ENCODE measurements around the gene PSME3. TPM values are rescaled to one million over a fixed set of nuclear protein-coding genes. Genes with fewer than 3 reads are reported as not detected.

PSME3 gene
- total and polyA plus RNA-seq, 3 donors from 2014 or later: 79.7 to 135 (median 92.1) TPM

DNA sequence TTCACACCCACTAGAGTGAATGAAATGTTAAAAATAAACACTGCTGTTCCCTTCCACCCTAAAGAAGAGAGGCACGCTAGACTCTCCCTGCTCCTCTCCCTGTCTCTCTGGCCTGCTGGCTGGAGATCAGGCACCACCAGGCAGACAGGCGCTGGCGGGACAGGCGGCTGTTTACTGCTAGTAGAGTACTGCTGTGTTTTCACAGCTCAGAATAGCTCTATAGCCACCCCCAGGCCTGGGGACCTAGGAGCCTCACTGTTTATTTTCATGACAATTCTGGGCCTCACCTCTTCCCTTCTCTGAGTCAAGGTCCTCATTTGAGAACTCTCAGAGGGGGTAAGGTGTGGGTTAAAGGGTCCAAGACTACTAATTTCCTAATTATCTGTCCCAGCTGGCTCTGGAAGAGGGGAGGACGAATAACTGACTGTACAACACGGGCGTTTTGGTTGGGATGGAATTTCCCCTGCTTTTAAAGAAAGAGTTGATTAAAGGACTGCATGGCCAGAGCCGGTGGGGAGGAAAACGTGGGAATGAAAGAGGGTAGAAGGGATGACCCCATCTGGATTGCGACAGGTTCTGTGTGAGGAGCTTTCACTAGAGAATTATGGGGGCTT is 58.4 kb downstream of the PSME3 start:
- H3K36me3 ChIP-seq (ENCODE audit: low read depth, missing control alignments): no peaks in the 10 kb centered on the region
- peak overlapping the region; percentile 82 for H3K27ac ChIP-seq
- 51 to 55% methylated on average over 10 of the region's 10 CpGs for WGBS, 2 donors
- H3K4me3 ChIP-seq: no peak overlapping the region
- H3K4me1 ChIP-seq: peaks cover 4% of the 10 kb centered on the region
- DNase-seq: peak; percentile 65
- no peaks in the 10 kb centered on the region for H3K9me3 ChIP-seq
- intact Hi-C loops (cut with DNase I; ENCODE audit: low total_unique reads): no loop called here
- H3K27me3 ChIP-seq: no peaks in the 10 kb centered on the region
- TF ChIP-seq, protein P1, sequence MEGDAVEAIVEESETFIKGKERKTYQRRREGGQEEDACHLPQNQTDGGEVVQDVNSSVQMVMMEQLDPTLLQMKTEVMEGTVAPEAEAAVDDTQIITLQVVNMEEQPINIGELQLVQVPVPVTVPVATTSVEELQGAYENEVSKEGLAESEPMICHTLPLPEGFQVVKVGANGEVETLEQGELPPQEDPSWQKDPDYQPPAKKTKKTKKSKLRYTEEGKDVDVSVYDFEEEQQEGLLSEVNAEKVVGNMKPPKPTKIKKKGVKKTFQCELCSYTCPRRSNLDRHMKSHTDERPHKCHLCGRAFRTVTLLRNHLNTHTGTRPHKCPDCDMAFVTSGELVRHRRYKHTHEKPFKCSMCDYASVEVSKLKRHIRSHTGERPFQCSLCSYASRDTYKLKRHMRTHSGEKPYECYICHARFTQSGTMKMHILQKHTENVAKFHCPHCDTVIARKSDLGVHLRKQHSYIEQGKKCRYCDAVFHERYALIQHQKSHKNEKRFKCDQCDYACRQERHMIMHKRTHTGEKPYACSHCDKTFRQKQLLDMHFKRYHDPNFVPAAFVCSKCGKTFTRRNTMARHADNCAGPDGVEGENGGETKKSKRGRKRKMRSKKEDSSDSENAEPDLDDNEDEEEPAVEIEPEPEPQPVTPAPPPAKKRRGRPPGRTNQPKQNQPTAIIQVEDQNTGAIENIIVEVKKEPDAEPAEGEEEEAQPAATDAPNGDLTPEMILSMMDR (IDR thresholded peaks at IDR 0.05): no peak
- no peak for TF ChIP-seq POLR2A (IDR thresholded peaks at IDR 0.05)

DNA sequence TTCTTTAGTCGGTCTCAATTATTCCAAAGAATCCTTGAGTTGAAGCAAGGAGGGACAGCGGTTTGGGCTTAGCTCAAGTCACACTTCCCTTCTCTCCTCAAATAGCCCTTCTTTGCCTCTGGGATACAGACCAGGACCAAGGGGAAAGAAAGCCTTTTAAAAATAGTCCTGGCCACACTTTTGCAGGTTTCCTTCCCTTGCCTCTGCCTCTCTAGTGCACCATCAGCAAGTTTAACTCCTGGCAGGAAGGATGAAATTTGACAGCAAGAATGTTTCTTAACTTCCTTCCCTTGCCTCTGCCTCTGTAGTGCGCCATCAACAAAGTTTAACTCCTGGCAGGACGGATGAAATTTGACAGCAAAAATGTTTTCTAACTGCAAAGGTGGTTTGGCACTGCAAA is 60.2 kb downstream of the PSME3 start:
- no peak for DNase-seq
- Histone ChIP-seq H3K27ac (no peak overlapping the region), H3K4me3 (no peak overlapping the region), H3K36me3 (ENCODE audit: low read depth, missing control alignments) (no peaks in the 10 kb centered on the region), H3K4me1 (peaks cover 4% of the 10 kb centered on the region), H3K9me3 (no peaks in the 10 kb centered on the region), H3K27me3 (no peaks in the 10 kb centered on the region)
- intact Hi-C loops (cut with DNase I; ENCODE audit: low total_unique reads): no loop called here
- TF ChIP-seq POLR2A (IDR thresholded peaks at IDR 0.05): no peak
- TF ChIP-seq, protein P1 (IDR thresholded peaks at IDR 0.05): no peak
- WGBS, 2 donors: 49 to 50% methylated on average over 4 of the region's 4 CpGs

Small RNA genes within 50 kb of the gene (microRNA-seq; reads per million reads assigned to microRNA genes)
- 0 reads per million in 2 donors for gene MIR6781 (ENCODE audit: borderline number of aligned reads in 2 of 2, borderline replicate concordance in 1 of 2)

Small RNA genes within 50 kb of the gene (small RNA-seq; reads per million reads assigned to genes)
- 0 reads per million in 2 donors for gene MIR6781
- 0 reads per million in 2 donors for gene RNU6-287P

Other genes with a start within 250 kb of the PSME3 start
- 100 to 1,000 TPM; 140 to 154 TPM for gene RETREG3, start 224.0 kb upstream of the PSME3 start, total RNA-seq
- 62.3 TPM for gene RETREG3, start 224.0 kb upstream of the PSME3 start, polyA plus RNA-seq (ENCODE audit: insufficient read depth, low read depth, low replicate concordance)
- gene TUBG1, start 223.7 kb upstream of the PSME3 start, total RNA-seq: 100 to 1,000 TPM; 209 to 265 TPM
- 411 TPM for gene TUBG1, start 223.7 kb upstream of the PSME3 start, polyA plus RNA-seq (ENCODE audit: insufficient read depth, low read depth, low replicate concordance)
- 10 to 100 TPM; 50.4 to 57.5 TPM for gene TUBG2, start 174.1 kb upstream of the PSME3 start, total RNA-seq
- gene TUBG2, start 174.1 kb upstream of the PSME3 start, polyA plus RNA-seq (ENCODE audit: insufficient read depth, low read depth, low replicate concordance): 30.6 TPM
- gene PLEKHH3, start 156.4 kb upstream of the PSME3 start, total RNA-seq: 10 to 100 TPM; 65.8 to 67.3 TPM
- gene PLEKHH3, start 156.4 kb upstream of the PSME3 start, polyA plus RNA-seq (ENCODE audit: insufficient read depth, low read depth, low replicate concordance): 42.8 TPM
- 10 to 100 TPM in 1 of 2 donors, 1 to 10 TPM in 1; 9.8 to 14.3 TPM for gene CCR10, start 151.6 kb upstream of the PSME3 start, total RNA-seq
- gene CCR10, start 151.6 kb upstream of the PSME3 start, polyA plus RNA-seq (ENCODE audit: insufficient read depth, low read depth, low replicate concordance): 2.9 TPM
- gene CNTNAP1, start 150.9 kb upstream of the PSME3 start, total RNA-seq: 10 to 100 TPM in 1 of 2 donors, 1 to 10 TPM in 1; 9.0 to 10.3 TPM
- gene CNTNAP1, start 150.9 kb upstream of the PSME3 start, polyA plus RNA-seq (ENCODE audit: insufficient read depth, low read depth, low replicate concordance): 6.0 TPM
- gene EZH1, start 88.4 kb upstream of the PSME3 start, total RNA-seq: 10 to 100 TPM; 53.7 to 59.4 TPM
- gene EZH1, start 88.4 kb upstream of the PSME3 start, polyA plus RNA-seq (ENCODE audit: insufficient read depth, low read depth, low replicate concordance): 28.1 TPM
- 10 to 100 TPM in 1 of 2 donors, 1 to 10 TPM in 1; 6.9 to 14.6 TPM for gene RAMP2, start 72.2 kb upstream of the PSME3 start, total RNA-seq
- gene RAMP2, start 72.2 kb upstream of the PSME3 start, polyA plus RNA-seq (ENCODE audit: insufficient read depth, low read depth, low replicate concordance): 38.2 TPM
- gene VPS25, start 59.9 kb upstream of the PSME3 start, total RNA-seq: 10 to 100 TPM; 48.3 to 51.8 TPM
- 64.1 TPM for gene VPS25, start 59.9 kb upstream of the PSME3 start, polyA plus RNA-seq (ENCODE audit: insufficient read depth, low read depth, low replicate concordance)
- gene WNK4, start 52.8 kb upstream of the PSME3 start, total RNA-seq: 1 to 10 TPM; 1.4 to 2.3 TPM
- gene WNK4, start 52.8 kb upstream of the PSME3 start, polyA plus RNA-seq (ENCODE audit: insufficient read depth, low read depth, low replicate concordance): 2.8 TPM
- 10 to 100 TPM; 43.0 to 49.2 TPM for gene COA3, start 34.7 kb upstream of the PSME3 start, total RNA-seq
- 52.7 TPM for gene COA3, start 34.7 kb upstream of the PSME3 start, polyA plus RNA-seq (ENCODE audit: insufficient read depth, low read depth, low replicate concordance)
- gene CNTD1, start 34.5 kb upstream of the PSME3 start, total RNA-seq: 10 to 100 TPM; 21.2 to 49.1 TPM
- 114 TPM for gene CNTD1, start 34.5 kb upstream of the PSME3 start, polyA plus RNA-seq (ENCODE audit: insufficient read depth, low read depth, low replicate concordance)
- gene BECN1, start 9.1 kb upstream of the PSME3 start, total RNA-seq: 100 to 1,000 TPM; 100 to 111 TPM
- 74.2 TPM for gene BECN1, start 9.1 kb upstream of the PSME3 start, polyA plus RNA-seq (ENCODE audit: insufficient read depth, low read depth, low replicate concordance)
- gene AOC2, start 11.2 kb downstream of the PSME3 start, total RNA-seq: 10 to 100 TPM; 10.3 to 14.6 TPM
- 5.7 TPM for gene AOC2, start 11.2 kb downstream of the PSME3 start, polyA plus RNA-seq (ENCODE audit: insufficient read depth, low read depth, low replicate concordance)
- gene AOC3, start 17.8 kb downstream of the PSME3 start, total RNA-seq: 10 to 100 TPM; 14.3 to 14.8 TPM
- 46.4 TPM for gene AOC3, start 17.8 kb downstream of the PSME3 start, polyA plus RNA-seq (ENCODE audit: insufficient read depth, low read depth, low replicate concordance)
- gene G6PC1, start 67.4 kb downstream of the PSME3 start, total RNA-seq: under 1 TPM in 1 of 2 donors, not detected in 1; 0.06 TPM
- 0.26 TPM for gene G6PC1, start 67.4 kb downstream of the PSME3 start, polyA plus RNA-seq (ENCODE audit: insufficient read depth, low read depth, low replicate concordance)
- 10 to 100 TPM; 62.0 to 84.3 TPM for gene AARSD1, start 131.1 kb downstream of the PSME3 start, total RNA-seq
- gene AARSD1, start 131.1 kb downstream of the PSME3 start, polyA plus RNA-seq (ENCODE audit: insufficient read depth, low read depth, low replicate concordance): 184 TPM
- 1 to 10 TPM; 2.8 to 5.2 TPM for gene PTGES3L, start 146.7 kb downstream of the PSME3 start, total RNA-seq
- 5.5 TPM for gene PTGES3L, start 146.7 kb downstream of the PSME3 start, polyA plus RNA-seq (ENCODE audit: insufficient read depth, low read depth, low replicate concordance)
- 10 to 100 TPM; 18.5 to 20.2 TPM for gene RUNDC1, start 147.2 kb downstream of the PSME3 start, total RNA-seq
- 17.5 TPM for gene RUNDC1, start 147.2 kb downstream of the PSME3 start, polyA plus RNA-seq (ENCODE audit: insufficient read depth, low read depth, low replicate concordance)
- 100 to 1,000 TPM; 457 to 634 TPM for gene RPL27, start 165.0 kb downstream of the PSME3 start, total RNA-seq
- 1,036 TPM for gene RPL27, start 165.0 kb downstream of the PSME3 start, polyA plus RNA-seq (ENCODE audit: insufficient read depth, low read depth, low replicate concordance)
- gene IFI35, start 173.4 kb downstream of the PSME3 start, total RNA-seq: 10 to 100 TPM in 1 of 2 donors, 1 to 10 TPM in 1; 8.0 to 12.7 TPM
- gene IFI35, start 173.4 kb downstream of the PSME3 start, polyA plus RNA-seq (ENCODE audit: insufficient read depth, low read depth, low replicate concordance): 15.0 TPM
- gene VAT1, start 189.0 kb downstream of the PSME3 start, total RNA-seq: 100 to 1,000 TPM; 201 to 277 TPM
- gene VAT1, start 189.0 kb downstream of the PSME3 start, polyA plus RNA-seq (ENCODE audit: insufficient read depth, low read depth, low replicate concordance): 204 TPM
- gene RND2, start 191.8 kb downstream of the PSME3 start, total RNA-seq: 10 to 100 TPM; 15.7 to 33.1 TPM
- gene RND2, start 191.8 kb downstream of the PSME3 start, polyA plus RNA-seq (ENCODE audit: insufficient read depth, low read depth, low replicate concordance): 48.7 TPM

All from testis (tissue), 3 donors.